ENCODE results near the gene MXD1.

Gene MXD1

DNA sequence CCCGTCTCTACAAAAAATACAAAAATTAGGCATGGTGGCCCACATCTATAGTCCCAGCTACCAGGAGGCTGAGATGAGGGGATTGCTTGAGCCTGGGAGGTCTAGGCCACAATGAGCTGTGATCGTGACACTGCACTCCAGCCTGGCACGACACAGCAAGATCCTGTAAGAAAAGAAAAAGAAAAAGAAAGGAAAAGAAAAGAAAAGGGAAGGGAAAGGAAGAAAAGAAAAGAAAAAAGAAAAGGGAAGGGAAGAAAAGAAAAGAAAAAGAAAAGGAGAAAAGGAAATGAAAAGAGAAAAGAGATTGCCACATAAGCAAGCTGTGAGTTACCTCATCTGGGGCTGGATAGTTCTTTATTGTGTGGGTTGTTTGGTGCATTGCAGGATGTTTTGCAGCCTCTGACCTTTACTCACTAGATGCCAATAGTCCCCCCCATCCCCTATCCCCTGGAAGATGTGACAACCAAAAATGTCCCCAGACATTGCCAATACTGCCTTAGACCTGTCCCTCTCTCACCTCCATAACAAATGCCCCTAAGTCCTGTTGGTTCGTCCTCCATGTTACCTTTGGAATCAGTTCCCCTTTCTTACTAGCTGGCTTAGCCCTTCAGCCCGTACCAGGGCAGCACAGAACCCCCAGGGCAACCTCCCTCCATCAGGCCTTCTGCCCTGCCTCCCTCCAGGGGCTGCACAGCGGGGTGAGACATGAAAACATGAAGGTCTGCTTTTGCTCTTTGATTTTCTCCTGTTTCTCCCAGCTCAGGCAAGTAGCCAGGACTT is 37.6 kb downstream of the MXD1 start:
- no peak for DNase-seq (ENCODE audit: low read depth in 3 of 3, low spot score in 1 of 3)

DNA sequence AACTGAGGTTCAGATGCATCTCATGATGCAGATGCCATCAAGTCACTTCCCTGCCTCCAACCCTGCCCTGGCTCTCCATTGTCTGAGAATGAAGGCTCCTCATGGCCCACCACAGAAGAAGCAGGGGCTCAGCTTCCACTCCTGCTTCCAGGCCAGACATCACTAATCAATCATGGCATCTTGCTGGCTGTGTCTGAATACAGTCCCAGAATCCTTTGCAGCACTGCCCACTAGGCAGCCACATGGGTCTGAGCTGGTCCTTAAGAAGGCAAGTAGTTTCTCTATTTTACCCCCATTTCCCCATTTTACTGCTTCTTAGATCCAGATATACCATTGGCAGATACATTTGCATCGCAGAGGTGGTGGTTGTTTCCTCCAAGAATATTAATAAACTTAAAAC is 39.2 kb downstream of the MXD1 start:
- DNase-seq (ENCODE audit: low read depth in 3 of 3, low spot score in 1 of 3): no peak

DNA sequence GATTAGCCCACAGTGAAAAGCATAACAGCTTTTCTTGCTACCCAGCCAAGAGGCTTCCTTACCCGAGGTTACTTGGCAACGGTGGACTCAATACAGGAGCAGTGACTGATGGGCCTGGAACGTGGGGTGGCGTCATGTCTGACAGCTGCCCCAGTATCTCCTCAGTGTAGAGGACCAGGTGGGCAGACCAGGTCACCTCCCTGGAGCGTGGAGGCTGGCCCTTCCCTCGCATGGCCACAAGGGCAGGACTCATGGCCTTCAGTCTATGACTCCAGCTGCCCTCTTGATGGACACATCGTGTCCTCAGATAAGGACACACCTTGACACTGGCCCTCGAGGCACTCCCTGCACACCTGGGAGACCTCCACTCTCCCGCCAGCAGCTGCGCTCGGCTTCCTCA is 40.1 kb downstream of the MXD1 start:
- DNase-seq (ENCODE audit: low read depth in 3 of 3, low spot score in 1 of 3): no peak

DNA sequence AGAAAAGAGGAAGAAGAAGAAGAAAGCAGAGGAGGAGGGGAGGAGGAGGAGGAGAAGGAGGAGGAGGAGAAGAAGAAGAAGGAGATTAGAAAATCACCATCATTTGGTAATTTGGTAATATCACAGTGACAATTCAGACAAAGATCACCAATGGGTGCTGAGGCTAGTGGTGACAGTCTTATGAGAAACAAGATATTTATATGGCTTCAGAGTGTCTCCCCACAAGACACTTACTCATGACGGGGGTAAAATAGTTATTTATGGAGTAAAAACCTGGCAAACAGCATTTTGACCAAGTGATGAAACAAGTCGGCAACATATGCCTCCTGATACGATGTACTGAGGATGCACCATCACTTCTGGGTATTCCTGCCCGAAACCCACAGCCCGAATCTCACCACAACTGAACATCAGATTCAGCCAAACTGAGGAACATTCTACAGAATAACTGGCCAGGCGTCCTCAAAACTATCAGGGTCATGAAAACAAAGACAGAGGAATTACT is 41.6 kb downstream of the MXD1 start:
- no peak for DNase-seq (ENCODE audit: low read depth in 3 of 3, low spot score in 1 of 3)

DNA sequence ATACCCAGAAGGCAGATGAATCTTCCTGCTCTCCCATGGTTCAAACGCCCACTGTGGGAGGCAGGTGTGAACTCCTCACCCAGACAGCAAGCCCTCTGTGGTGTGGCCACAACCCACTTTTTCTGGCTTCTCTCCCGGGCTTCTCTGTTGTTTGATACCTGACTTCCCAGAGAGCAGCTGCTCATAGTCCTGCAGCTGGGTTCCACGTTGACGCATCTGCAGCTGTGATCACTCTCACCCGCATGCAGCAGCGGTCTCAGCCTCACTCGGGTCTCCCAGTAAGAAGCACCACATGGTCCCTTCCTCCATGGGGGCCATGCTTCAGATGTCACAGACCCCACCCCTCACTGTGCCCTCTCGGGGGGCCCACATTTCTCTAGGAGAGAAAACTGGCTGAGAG is 43.1 kb downstream of the MXD1 start:
- DNase-seq (ENCODE audit: low read depth in 3 of 3, low spot score in 1 of 3): no peak

DNA sequence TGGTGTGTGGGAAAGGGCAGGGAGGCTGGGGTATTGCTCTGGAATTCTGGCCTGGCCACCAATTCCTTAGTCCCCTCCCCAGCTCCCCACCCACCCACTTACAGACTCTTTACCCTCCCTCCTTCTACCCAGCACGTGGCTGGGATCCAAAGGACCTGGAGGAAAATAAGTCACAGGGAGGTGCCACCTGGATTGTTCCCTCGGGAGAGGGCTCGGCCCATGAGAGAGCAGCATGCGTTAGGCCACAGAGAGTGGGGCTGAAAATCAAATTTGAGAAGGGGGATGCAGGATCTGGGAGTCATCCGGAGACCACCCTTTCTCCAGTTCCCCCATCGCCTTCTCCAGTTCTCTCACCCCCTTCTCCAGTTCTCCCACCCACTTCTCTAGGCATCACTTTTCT is 43.6 kb downstream of the MXD1 start:
- no peak for DNase-seq (ENCODE audit: low read depth in 3 of 3, low spot score in 1 of 3)

DNA sequence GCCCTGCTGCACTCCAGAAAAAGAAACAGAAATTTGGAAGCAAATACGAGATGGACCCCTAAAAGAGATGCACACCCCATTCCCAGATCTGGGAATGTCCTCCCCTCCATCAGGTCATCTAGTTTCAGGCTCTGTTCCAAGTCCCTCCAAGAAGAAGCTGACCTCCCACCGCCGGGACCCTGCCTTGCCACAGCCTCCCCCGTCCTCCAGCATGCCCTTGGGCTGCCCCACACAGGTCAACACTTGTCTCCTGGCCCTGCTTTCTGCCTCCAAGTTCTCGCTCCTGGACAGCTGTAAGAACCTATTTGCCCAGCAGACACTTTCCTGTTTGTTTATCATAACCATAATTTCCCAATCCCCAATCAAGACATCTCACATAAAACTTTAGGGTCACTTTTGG is 44.5 kb downstream of the MXD1 start:
- DNase-seq (ENCODE audit: low read depth in 3 of 3, low spot score in 1 of 3): no peak

DNA sequence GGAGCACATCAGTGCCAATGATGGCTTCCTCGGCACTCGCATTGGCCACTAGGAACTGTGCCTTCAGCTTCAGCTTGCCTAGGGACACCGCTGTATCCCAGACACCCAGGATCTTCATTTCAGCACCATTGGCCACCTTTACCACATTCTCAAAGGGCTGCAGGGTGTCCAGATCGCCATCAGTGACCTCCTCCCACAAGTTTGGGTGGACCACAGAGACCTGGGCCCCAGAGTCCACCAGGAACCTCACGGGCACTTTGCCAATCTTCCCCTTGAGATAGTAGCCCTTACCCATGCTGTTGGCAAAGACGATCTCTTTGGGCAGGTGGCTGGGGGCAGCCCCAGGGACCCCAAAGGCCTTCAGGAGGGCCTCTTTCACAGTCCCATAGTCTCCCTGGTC is 45.9 kb downstream of the MXD1 start:
- DNase-seq (ENCODE audit: low read depth in 3 of 3, low spot score in 1 of 3): no peak

DNA sequence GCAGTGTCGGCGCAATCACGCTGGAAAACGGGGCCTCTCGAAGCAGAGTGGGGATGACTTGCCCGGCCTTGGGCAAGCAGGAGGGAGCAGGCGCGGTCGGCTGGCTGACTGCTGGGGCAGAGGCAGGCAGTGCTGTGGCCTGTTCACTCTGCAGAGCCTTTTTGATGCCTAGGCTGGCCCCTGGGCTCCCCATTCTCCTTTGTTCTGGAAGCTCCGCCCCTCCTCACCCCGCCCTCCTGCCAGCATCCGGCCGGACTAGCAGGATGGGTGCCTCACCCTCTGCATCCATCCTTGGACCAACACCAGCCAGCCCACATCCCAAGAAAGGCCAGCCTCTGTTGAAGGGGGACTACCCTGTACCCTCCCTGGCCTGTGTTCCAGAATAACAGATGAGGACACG is 46.6 kb downstream of the MXD1 start, which contains the start of gene ASPRV1:
ASPRV1 (minus strand) TSS at position 136 of the 400 bp plus-strand sequence. CDS start 195 bp downstream, outside the sequence.
- no peak for DNase-seq (ENCODE audit: low read depth in 3 of 3, low spot score in 1 of 3)

DNA sequence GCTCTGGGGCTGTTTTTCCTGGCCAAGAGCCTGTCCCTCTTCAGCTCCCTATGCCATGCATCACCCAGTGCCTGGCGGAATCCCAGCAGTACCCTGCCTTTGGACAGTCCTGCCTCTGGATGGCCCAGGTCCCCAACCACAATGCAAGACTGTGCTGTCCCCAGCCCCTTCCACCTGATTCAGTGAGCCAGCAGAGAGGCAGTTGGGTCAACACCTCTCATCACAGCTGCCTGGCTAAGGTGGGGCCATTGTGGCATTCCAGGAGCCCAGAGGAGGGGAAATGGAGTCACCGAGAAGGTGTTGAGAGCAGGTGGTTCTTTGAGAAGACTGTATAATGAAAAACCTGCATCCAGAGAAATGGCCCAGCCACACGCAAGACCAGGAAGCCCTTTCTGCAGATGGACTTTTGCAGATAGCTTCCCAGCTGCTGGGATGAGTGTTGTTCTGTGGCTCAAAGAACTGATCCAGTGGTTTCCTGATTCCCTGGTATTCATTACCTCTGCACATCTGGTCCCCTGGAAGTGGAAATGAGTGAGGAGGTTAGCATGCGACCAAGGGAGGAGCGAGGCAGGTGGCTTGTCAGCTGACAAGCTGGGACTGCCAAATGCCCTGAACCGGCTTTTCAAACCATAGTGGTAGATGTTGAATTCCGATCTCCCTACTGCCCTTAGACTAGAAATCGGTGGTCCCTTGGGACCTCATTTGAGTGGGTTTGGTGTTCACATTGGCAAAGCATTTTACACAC is 48.2 kb downstream of the MXD1 start:
- DNase-seq (ENCODE audit: low read depth in 3 of 3, low spot score in 1 of 3): no peak

DNA sequence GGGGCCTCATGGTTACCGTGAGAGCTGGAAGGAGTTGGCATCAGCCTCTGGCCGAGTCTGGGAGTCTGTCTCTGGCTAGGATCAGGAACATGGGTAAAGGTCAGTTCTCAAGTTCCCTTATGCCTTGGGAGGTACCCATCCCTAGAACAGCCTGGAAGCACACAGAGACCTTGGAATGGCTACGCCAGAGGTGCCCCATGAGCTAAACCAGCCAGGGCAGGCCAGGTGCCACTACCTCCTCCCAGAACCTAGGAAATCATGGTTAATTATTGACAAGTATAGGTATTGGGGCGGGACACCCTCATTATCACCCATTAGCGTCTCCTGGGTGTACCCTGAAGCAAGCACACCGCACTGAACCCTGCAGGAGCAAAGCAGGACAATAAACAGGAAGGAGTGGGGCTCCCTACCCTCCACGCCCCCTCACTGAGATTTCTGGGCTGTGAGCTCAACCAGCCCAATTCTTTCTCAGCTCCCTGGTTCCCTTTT is 49.5 kb downstream of the MXD1 start:
- DNase-seq (ENCODE audit: low read depth in 3 of 3, low spot score in 1 of 3): no peak

DNA sequence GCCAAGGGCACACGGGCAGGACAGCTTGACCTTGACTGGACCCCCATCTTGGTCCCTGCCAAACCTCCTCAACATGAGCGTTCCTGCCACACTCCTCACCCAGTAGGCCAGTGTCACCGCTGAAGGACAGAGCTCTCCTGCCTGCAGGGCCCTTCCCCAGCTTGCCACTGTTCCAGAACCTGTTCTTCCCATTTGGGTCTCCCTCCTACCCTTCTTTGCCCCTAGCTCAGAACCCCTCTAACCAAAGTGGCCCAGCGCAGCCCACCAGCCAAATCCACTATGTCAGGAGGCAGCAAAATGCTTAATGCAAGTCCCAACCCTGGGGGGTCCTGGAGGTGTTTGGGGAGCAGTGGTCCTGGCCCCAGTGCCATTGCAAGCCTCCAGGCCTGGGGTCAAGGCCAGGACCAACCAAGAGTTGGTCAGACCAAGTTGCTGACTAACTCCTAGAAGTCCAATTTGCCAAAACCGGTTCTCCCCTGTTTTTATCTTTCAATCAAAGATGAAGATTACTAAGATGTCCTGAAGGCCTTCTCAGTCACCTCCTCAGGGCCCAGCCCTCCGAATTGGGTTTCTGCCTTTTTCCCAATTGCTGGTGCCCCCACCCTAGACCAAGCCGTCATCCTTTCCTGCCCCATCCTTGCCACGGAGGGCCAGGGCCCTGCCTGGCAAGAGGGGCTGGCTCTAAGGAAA is 51.0 kb downstream of the MXD1 start:
- no peak for DNase-seq (ENCODE audit: low read depth in 3 of 3, low spot score in 1 of 3)

DNA sequence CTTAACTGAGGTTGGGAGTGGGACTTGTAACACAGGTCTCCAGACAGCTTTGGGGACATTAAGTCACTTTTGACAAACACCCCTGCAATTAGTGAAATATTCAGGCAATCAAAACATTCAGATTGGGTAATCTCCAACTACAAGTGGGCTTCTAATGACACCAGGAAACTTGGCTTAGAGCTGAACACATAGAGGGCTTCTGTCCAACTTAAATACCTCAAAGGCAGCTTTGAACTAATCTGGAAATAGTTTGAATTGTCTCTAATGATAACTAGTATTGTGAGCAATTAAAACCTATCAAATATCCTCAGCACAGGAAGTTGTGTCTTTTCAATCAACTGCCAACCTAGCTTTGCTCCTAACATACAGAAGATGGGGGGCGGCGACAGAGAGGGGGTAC is 51.6 kb downstream of the MXD1 start:
- DNase-seq (ENCODE audit: low read depth in 3 of 3, low spot score in 1 of 3): no peak

DNA sequence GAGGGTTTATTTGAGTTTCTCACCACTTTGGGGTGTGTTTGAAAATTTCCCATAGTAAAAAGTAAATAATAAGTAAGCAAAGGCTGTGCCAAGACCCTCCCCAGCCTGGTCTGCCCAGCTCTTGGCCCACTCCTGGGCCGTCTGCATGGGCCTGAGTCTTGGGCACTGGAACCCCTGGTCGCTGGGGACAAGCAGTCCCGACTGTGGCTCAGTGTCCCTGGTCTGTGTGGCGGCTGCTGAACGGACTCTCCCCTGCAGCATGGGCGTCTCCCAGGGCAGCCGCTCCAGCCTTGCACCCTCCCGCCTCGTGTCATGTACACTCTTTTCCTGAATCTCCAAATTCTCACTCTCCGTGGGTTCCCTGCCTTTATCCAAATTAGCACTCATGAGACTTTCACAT is 53.7 kb downstream of the MXD1 start:
- DNase-seq (ENCODE audit: low read depth in 3 of 3, low spot score in 1 of 3): no peak

DNA sequence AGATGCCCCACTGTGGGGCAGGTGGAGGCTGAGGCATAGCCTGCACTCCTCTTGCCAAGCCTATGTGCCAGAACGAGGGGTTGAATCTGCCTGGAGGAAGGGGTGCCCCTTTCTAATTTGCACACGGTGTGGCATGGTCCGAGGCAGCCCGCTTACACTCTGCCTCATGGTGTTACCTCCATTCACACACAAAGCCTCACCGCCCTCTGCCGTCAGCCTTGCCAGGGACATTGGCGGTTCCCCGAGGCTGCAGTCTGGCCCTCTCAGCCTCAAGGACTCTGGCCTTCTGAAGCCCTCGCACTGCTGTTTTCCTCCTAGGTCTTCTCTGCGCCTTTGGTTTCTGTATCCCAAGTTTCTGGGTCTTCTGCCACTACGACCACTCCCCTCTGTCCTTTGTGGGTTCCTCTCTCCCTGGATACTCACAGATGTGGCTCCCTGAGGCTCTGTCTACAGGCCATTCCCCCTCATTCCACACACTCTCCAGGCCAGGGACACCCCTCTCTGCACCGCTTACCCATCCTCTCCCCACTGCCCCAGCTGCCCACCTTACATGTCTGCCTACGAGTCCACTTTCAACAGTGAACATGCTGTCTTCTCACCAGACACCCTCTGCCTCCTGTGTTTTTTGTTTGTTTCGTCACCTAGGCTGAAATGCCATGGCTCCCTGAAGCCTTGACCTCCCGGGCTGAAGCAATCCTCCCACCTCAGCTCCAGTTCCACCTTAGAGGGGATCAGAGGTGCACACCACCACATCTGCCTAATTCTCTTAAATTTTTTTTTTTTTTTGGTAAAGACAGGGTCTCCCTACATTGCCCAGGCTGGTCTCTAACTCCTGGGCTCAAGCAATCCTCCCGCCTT is 54.4 kb downstream of the MXD1 start:
- DNase-seq (ENCODE audit: low read depth in 3 of 3, low spot score in 1 of 3): no peak

DNA sequence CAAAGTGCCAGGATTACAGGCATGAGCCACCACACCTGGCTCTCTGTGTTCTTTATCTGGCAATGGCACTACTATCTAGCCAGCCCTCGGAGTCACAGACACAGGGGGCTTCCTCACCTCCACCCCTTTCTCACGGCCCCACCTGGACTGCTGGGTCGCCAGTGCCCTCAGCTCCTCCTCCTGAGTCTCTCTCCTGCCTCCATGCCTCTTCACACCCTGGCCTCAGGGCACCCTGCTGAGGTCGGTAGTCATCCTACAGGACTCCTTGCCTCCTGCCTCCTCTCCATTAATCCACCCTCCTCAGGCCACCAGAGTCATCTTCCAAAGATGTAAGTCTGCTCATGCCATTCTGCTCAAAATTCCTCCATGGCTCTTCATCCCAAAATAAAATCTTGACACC is 55.1 kb downstream of the MXD1 start:
- no peak for DNase-seq (ENCODE audit: low read depth in 3 of 3, low spot score in 1 of 3)

DNA sequence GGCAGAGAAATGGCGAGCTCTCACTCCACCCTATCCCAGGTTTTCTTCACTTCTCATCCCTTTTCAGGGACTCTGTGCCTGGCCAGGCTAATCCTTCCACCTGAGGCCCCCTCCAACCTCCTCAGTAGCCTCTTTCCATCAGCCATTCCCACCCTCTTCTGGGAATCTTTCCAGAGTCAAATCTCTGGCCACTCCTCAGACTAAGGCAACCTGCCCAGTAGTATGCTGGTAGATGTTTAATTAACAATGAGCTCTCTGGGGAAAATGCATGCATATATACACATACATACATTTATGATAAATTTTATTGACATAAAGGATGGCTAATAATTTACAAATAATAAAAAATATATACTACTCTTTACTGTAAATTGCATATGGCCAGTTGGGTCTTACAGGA is 57.9 kb downstream of the MXD1 start:
- DNase-seq (ENCODE audit: low read depth in 3 of 3, low spot score in 1 of 3): no peak

DNA sequence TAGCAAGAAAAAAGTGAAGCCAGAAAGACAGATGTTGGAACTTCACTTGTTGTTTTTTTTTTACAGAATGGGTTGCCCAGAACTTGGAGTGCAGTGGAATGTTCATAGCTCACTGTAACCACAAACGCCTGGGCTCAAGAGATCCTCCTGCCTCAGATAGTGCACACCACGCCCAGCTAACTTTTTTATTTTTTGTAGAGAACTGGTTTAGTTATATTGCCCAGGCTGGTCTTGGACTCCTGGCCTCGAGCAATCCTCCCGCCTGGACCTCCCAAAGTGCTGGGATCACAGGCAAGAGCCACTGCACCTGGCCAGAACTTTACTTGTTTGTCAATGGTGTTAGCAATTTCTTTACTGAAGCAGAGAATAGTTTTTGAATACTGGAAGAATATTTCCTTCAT is 58.4 kb downstream of the MXD1 start:
- no peak for DNase-seq (ENCODE audit: low read depth in 3 of 3, low spot score in 1 of 3)

DNA sequence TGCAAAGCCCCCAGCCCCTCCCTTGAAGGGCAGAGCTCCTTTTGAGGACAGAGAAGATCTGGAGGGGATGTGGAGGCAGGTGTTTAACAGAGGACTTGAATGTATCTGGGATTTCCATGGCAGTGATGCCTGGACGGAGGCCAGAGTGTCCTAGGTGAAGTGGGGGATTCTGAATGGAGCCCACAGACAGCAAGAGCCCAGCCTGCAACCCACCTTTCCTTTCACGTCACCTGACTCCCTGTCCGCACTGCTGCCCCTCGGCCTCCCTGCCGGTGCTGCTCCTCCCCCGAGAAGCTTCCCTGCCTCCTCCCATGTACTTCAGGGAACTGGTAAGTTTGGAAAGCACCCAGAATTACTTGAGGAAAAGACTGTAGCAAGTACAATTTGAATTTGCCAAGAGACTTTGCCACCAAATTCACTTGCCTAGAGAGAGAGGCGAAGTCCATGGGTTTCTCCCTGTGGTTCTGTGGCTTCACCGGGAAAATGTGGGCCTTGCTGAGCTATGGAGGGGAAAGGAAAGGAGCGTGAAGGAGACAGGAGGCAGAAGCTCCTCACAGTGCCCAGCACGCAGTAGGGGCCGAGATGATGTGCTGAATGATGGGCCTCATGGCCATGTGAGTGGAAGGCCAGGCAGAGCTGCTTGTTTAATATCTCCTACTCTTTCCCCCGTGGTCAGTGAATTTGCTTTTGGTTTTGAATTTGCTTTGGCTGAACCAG is 60.4 kb downstream of the MXD1 start:
- no peak for DNase-seq (ENCODE audit: low read depth in 3 of 3, low spot score in 1 of 3)

DNA sequence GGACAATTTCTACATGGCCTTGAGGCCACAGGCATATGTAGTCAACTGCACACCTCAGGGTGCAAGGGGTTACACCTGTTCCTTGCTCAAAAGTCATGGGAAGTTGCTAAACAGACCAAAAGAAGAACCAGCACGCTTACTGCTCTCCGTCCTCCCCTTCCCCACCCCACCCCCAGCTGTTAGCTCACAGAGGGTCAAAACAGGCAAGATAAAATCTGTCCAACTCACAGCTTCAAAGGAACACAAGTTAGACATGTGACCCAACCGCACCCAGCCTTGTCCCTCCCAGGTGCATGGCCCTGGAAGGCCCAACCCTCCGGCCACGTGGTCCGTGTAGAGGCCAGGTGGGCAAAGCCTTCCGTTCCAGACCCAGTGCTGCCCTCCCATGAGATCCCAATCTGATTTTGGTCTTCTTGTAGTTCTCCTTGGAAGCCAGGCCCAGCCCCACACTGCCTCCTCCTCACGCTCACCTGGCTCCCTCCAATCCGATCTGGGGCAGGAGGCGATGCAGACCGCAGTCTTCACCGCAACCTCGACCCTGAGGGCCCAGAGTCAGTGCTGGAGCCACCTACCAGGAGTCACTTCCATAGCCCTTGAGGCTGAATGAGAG is 61.0 kb downstream of the MXD1 start:
- DNase-seq (ENCODE audit: low read depth in 3 of 3, low spot score in 1 of 3): no peak
